K562 (cell line): ENCODE results near the gene ARHGEF1.
A peak's percentile ranks its signal among the peaks of the same experiment; 100 is the strongest.

Experiments used
- CEBPB ChIP-seq: fragments of 450-650 bp; IDR thresholded peaks from 2 replicates; pipeline ENCODE4 v1.6.1; 2016; ENCODE audit warnings: missing genetic modification characterization, missing compliant biosample characterization
- CTCFL ChIP-seq: IDR thresholded peaks from 2 replicates; pipeline ENCODE4 v1.6.1; 2011; ENCODE audit warnings: borderline replicate concordance, low read depth, mild to moderate bottlenecking, moderate library complexity, low read length; ENCODE audit not compliant: insufficient read depth, poor library complexity, severe bottlenecking
- MGA ChIP-seq: fragments of 450-650 bp; IDR thresholded peaks from 2 replicates; pipeline ENCODE4 v1.6.1; 2016; ENCODE audit warnings: mild to moderate bottlenecking, moderate library complexity
- POLR2A ChIP-seq: fragments of 450-650 bp; conservative IDR thresholded peaks from 2 replicates; pipeline ENCODE4 v1.6.1; 2016
- POLR2AphosphoS5 ChIP-seq: IDR thresholded peaks from 2 replicates; pipeline ENCODE4 v1.6.1; 2011; ENCODE audit warnings: mild to moderate bottlenecking, low read depth, low read length, moderate library complexity; ENCODE audit not compliant: control insufficient read depth, insufficient read depth
- SIN3A ChIP-seq, 2 experiments: fragments of 150-350 bp in 1 of 2; IDR thresholded peaks; 2 replicates each; pipeline ENCODE4 v1.6.1; 2011 to 2016; ENCODE audit warnings: borderline replicate concordance in 2 of 2, low read depth in 2 of 2, low read length in 2 of 2, mild to moderate bottlenecking in 2 of 2, moderate library complexity in 2 of 2; ENCODE audit not compliant: control insufficient read depth in 1 of 2
- TAF7 ChIP-seq: fragments of 450-650 bp; IDR thresholded peaks from 2 replicates; pipeline ENCODE4 v1.6.1; 2016; ENCODE audit warnings: missing genetic modification characterization, missing compliant biosample characterization
- TARDBP ChIP-seq: fragments of 450-650 bp; IDR thresholded peaks from 2 replicates; pipeline ENCODE4 v1.6.1; 2016
- TFE3 ChIP-seq: fragments of 450-650 bp; formaldehyde crosslinking; IDR thresholded peaks from 2 replicates; pipeline ENCODE4 v1.4.0; 2020; ENCODE audit warnings: mild to moderate bottlenecking, mixed read lengths
- ZFX ChIP-seq: sonication (generic); formaldehyde crosslinking; IDR thresholded peaks from 2 replicates; pipeline ENCODE4 v1.8.0; 2022; ENCODE audit warnings: mild to moderate bottlenecking, missing genetic modification reagents, moderate library complexity
- ZNF764 ChIP-seq: fragments of 250-450 bp; sonication (Bioruptor Pico); IDR thresholded peaks from 2 replicates; pipeline ENCODE4 v1.4.0; 2020; ENCODE audit warnings: low read depth, mild to moderate bottlenecking, moderate library complexity

GRCh38 chr19:41859618-41860418 is 23.2 kb upstream of the ARHGEF1 start, which contains the start of gene RPS19:
- peak; percentile 83 for TF ChIP-seq POLR2AphosphoS5
- peak; percentile 97 for TF ChIP-seq POLR2A
- peak; percentile 89 for TF ChIP-seq TAF7 (tag)
- TF ChIP-seq ZFX: peak; percentile 68
- TF ChIP-seq ZNF764 (CRISPR knock-in tag): peak; percentile 98
- TF ChIP-seq SIN3A (IDR thresholded peaks at IDR 0.05; ENCODE audit: borderline replicate concordance in 2 of 2, control insufficient read depth in 1 of 2, low read depth in 2 of 2, low read length in 2 of 2): peak; percentile 91 to 92
- peak; percentile 98 for TF ChIP-seq TARDBP
- no peak for TF ChIP-seq CEBPB
- peak; percentile 5; the same call in 1 of the 2 replicates for TF ChIP-seq TFE3 (CRISPR knock-in tag)
- peak; percentile 98 for TF ChIP-seq CTCFL
- no peak for TF ChIP-seq MGA
